HCT116 (cell line): ENCODE data around the gene TMEM219. TPM values are rescaled to one million over a fixed set of nuclear protein-coding genes. Genes with fewer than 3 reads are reported as not detected.
A peak's percentile ranks its signal among the peaks of the same experiment; 100 is the strongest.

Experiments
- ATAC-seq: fragments of 200-7000 bp; cut with Tn5 transposase; 2 replicates; pipeline ENCODE4 v1.9.1; 2020; ENCODE audit warnings: mild to moderate bottlenecking, moderate library complexity
- BruUV-seq: library from RNA; stranded (reverse); fragments of 400-500 nt; replicated peaks from 2 replicates; lab custom pipeline; 2021; lab: Mats Ljungman, UMichigan
- CTCF ChIA-PET: fragments of 300-600 bp; sonication (Branson Sonifier 250); formaldehyde crosslinking; loops from one replicate; lab custom pipeline; 2021; ENCODE audit warnings: antibody characterized with exemption; lab: Charles Lee
- POLR2A ChIA-PET: fragments of 300-600, 350-600 bp; sonication (Branson Sonifier 250); formaldehyde crosslinking; loops from one replicate; lab custom pipeline; 2021; ENCODE audit warnings: antibody characterized with exemption; lab: Charles Lee
- RAD21 ChIA-PET, 2 experiments: fragments of 300-600 bp; sonication (Branson Sonifier 250); formaldehyde crosslinking; loops; one replicate each; lab custom pipeline; 2023; ENCODE audit warnings: low total read pairs in 2 of 2; ENCODE audit not compliant: uncharacterized antibody in 2 of 2, unreplicated experiment in 2 of 2, low non-redundant PET in 1 of 2; lab: Charles Lee
- DNase-seq: peaks from one replicate; pipeline ENCODE4 v3.0.0-alpha.2; 2010; ENCODE audit warnings: low read depth, low spot score
- H2AFZ ChIP-seq: fragments of 200-600 bp; shearing (Covaris generic), sonication (generic); 2 replicates; pipeline ENCODE4 v1.6.1; 2017; ENCODE audit warnings: low read depth, mixed run types, mixed read lengths, antibody characterized with exemption, low read length; ENCODE audit not compliant: poor library complexity, severe bottlenecking
- H3K27ac ChIP-seq: 2 replicates; pipeline ENCODE4 v1.5.1; 2012; ENCODE audit warnings: low read depth, low read length
- H3K27me3 ChIP-seq: fragments of 200-600 bp; sonication (generic); 2 replicates; pipeline ENCODE4 v1.6.1; 2016; ENCODE audit warnings: mixed run types, low read length, mixed read lengths; ENCODE audit not compliant: insufficient read depth
- H3K36me3 ChIP-seq, 2 experiments: fragments of 200-500 bp in 1 of 2; fragments of 200-600 bp in 1 of 2; sonication (Bioruptor generic) in 1 of 2; sonication (generic) in 1 of 2; 2 replicates each; pipeline versions ENCODE4 v1.5.1 to v1.6.1; 2014 to 2016; ENCODE audit warnings: low read length in 2 of 2, inconsistent platforms in 1 of 2, mixed read lengths in 1 of 2, mixed run types in 1 of 2; ENCODE audit not compliant: insufficient read depth in 2 of 2, control insufficient read depth in 1 of 2
- H3K4me1 ChIP-seq, 2 experiments: fragments of 200-600 bp in 1 of 2; sonication (generic) in 1 of 2; 2 replicates each; pipeline versions ENCODE4 v1.5.1 to v1.6.1; 2012 to 2017; ENCODE audit warnings: low read length in 2 of 2, inconsistent platforms in 1 of 2, mild to moderate bottlenecking in 1 of 2, mixed read lengths in 1 of 2, mixed run types in 1 of 2, moderate library complexity in 1 of 2; ENCODE audit not compliant: insufficient read depth in 2 of 2, control insufficient read depth in 1 of 2
- H3K4me2 ChIP-seq: fragments of 200-600 bp; sonication (generic); 2 replicates; pipeline ENCODE4 v1.6.1; 2017; ENCODE audit warnings: mixed run types, low read length, mixed read lengths
- H3K4me3 ChIP-seq, 2 experiments: fragments of 200-600 bp in 1 of 2; sonication (generic) in 1 of 2; replicated peaks in 1 of 2; 2 replicates each; pipeline ENCODE4 v1.5.1; 2011 to 2016; ENCODE audit warnings: low read length in 2 of 2, control low read depth in 1 of 2, low read depth in 1 of 2, mild to moderate bottlenecking in 1 of 2, mixed read lengths in 1 of 2, mixed run types in 1 of 2
- H3K79me2 ChIP-seq: fragments of 200-600 bp; sonication (generic); 2 replicates; pipeline ENCODE4 v1.6.1; 2017; ENCODE audit warnings: mild to moderate bottlenecking, mixed run types, low read length, moderate library complexity, mixed read lengths; ENCODE audit not compliant: insufficient read depth
- H3K9ac ChIP-seq: fragments of 200-600 bp; sonication (generic); 2 replicates; pipeline ENCODE4 v1.6.1; 2016; ENCODE audit warnings: low read length, mixed read lengths
- H3K9me2 ChIP-seq: fragments of 200-600 bp; sonication (generic), shearing (Covaris generic); 2 replicates; pipeline ENCODE4 v1.6.1; 2017; ENCODE audit warnings: mixed run types, mild to moderate bottlenecking, moderate library complexity; ENCODE audit not compliant: insufficient read depth
- H3K9me3 ChIP-seq, 2 experiments: fragments of 200-500 bp in 1 of 2; fragments of 200-600 bp in 1 of 2; sonication (Bioruptor generic) in 1 of 2; sonication (generic) in 1 of 2; 2 replicates each; pipeline ENCODE4 v1.6.1; 2014 to 2017; ENCODE audit warnings: low read length in 2 of 2, mixed read lengths in 2 of 2, inconsistent platforms in 1 of 2, low read depth in 1 of 2, mild to moderate bottlenecking in 1 of 2, mixed run types in 1 of 2, moderate library complexity in 1 of 2; ENCODE audit not compliant: control insufficient read depth in 1 of 2, insufficient read depth in 1 of 2
- H4K20me1 ChIP-seq: fragments of 200-600 bp; sonication (generic), shearing (Covaris generic); 2 replicates; pipeline ENCODE4 v1.6.1; 2017; ENCODE audit warnings: mixed run types, mild to moderate bottlenecking, moderate library complexity; ENCODE audit not compliant: insufficient read depth
- CEBPB ChIP-seq: IDR thresholded peaks from 2 replicates; pipeline ENCODE4 v1.6.1; 2012; ENCODE audit warnings: low read depth
- EGR1 ChIP-seq: IDR thresholded peaks from 2 replicates; pipeline ENCODE4 v1.6.1; 2012; ENCODE audit warnings: low read depth
- ELF1 ChIP-seq: IDR thresholded peaks from 2 replicates; pipeline ENCODE4 v1.6.1; 2012; ENCODE audit warnings: low read depth, borderline replicate concordance
- EZH2 ChIP-seq: fragments of 200-600 bp; sonication (generic); IDR thresholded peaks from 2 replicates; pipeline ENCODE4 v1.6.1; 2017; ENCODE audit warnings: antibody characterized with exemption, mixed run types
- EZH2phosphoT487 ChIP-seq: fragments of 200-600 bp; IDR thresholded peaks from 2 replicates; pipeline ENCODE4 v1.6.1; 2018; ENCODE audit warnings: antibody characterized with exemption, borderline replicate concordance
- FOSL1 ChIP-seq: IDR thresholded peaks from 2 replicates; pipeline ENCODE4 v1.6.1; 2012; ENCODE audit warnings: low read depth
- JUND ChIP-seq: IDR thresholded peaks from 2 replicates; pipeline ENCODE4 v1.6.1; 2012
- POLR2A ChIP-seq: IDR thresholded peaks from 2 replicates; pipeline ENCODE4 v1.7.0; 2011; ENCODE audit warnings: borderline replicate concordance; ENCODE audit not compliant: insufficient read depth, insufficient read length; ENCODE audit errors: extremely low read depth
- POLR2AphosphoS5 ChIP-seq: IDR thresholded peaks from 2 replicates; pipeline ENCODE4 v1.6.1; 2011; ENCODE audit warnings: mild to moderate bottlenecking, low read depth, low read length, moderate library complexity
- REST ChIP-seq: IDR thresholded peaks from 2 replicates; pipeline ENCODE4 v1.6.1; 2012; ENCODE audit warnings: low read depth
- SIN3A ChIP-seq: IDR thresholded peaks from 2 replicates; pipeline ENCODE4 v1.6.1; 2012; ENCODE audit warnings: low read depth
- SP1 ChIP-seq: IDR thresholded peaks from 2 replicates; pipeline ENCODE4 v1.6.1; 2012; ENCODE audit warnings: low read depth
- intact Hi-C: fragments of 100-400 bp; cut with micrococcal nuclease; formaldehyde crosslinking; loops from 2 replicates; pipeline ENCODE4 v1.10.0; 2022
- total RNA-seq: library from RNA; stranded (reverse); gene quantifications from one replicate; pipeline ENCODE4 v1.2.1, GENCODE V29; 2021; ENCODE audit not compliant: unreplicated experiment
- TF ChIP-seq, protein P1 (sequence below), 3 experiments: fragments of 200-600 bp in 1 of 3; sonication (generic) in 1 of 3; IDR thresholded peaks in 2 of 3; conservative IDR thresholded peaks in 1 of 3; 2 replicates each; pipeline ENCODE4 v1.5.1; 2012 to 2017; ENCODE audit warnings: low read depth in 2 of 3, low read length in 2 of 3, antibody characterized with exemption in 1 of 3, borderline replicate concordance in 1 of 3, control low read depth in 1 of 3, mild to moderate bottlenecking in 1 of 3, mixed read lengths in 1 of 3, mixed run types in 1 of 3, moderate library complexity in 1 of 3; ENCODE audit not compliant: insufficient read depth in 1 of 3
- TF ChIP-seq, protein P2 (sequence below): IDR thresholded peaks from 2 replicates; pipeline ENCODE4 v1.6.1; 2012

TMEM219 gene
- total RNA-seq, 1 experiment from 2014 or later: 75.5 TPM

GRCh38 chr16:29992344-29992967 is 30.6 kb downstream of the TMEM219 start:
- Histone ChIP-seq H3K4me2 (no peak overlapping the region), H3K36me3 (peaks cover 21 to 31% of the 10 kb centered on the region in 2 experiments), H3K9me3 (no peaks in the 10 kb centered on the region), H3K9me2 (no peaks in the 10 kb centered on the region), H3K4me1 (peaks cover 9 to 27% of the 10 kb centered on the region in 2 experiments), H3K79me2 (peaks cover 11% of the 10 kb centered on the region), H3K27me3 (no peaks in the 10 kb centered on the region), H2AFZ (no peak overlapping the region), H4K20me1 (no peaks in the 10 kb centered on the region), H3K9ac (no peak overlapping the region), H3K27ac (peak overlapping the region; percentile 13; the same call in 1 of the 2 replicates), H3K4me3 (no peak overlapping the region)
- no peak for ATAC-seq
- ChIA-PET RAD21 (no interaction called here), CTCF (no interaction called here), POLR2A (no interaction called here)
- DNase-seq: no peak
- no peak for TF ChIP-seq EZH2
- no peak for TF ChIP-seq EGR1
- no peak for TF ChIP-seq POLR2A
- TF ChIP-seq FOSL1: no peak
- TF ChIP-seq SP1: no peak
- no peak for TF ChIP-seq CEBPB
- no peak for TF ChIP-seq EZH2phosphoT487
- TF ChIP-seq, protein P1, sequence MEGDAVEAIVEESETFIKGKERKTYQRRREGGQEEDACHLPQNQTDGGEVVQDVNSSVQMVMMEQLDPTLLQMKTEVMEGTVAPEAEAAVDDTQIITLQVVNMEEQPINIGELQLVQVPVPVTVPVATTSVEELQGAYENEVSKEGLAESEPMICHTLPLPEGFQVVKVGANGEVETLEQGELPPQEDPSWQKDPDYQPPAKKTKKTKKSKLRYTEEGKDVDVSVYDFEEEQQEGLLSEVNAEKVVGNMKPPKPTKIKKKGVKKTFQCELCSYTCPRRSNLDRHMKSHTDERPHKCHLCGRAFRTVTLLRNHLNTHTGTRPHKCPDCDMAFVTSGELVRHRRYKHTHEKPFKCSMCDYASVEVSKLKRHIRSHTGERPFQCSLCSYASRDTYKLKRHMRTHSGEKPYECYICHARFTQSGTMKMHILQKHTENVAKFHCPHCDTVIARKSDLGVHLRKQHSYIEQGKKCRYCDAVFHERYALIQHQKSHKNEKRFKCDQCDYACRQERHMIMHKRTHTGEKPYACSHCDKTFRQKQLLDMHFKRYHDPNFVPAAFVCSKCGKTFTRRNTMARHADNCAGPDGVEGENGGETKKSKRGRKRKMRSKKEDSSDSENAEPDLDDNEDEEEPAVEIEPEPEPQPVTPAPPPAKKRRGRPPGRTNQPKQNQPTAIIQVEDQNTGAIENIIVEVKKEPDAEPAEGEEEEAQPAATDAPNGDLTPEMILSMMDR (IDR thresholded peaks at IDR 0.05 in 2 of 3, conservative IDR thresholded peaks at IDR 0.05 in 1 of 3; ENCODE audit: borderline replicate concordance in 1 of 3, insufficient read depth in 1 of 3, low read depth in 2 of 3, low read length in 2 of 3): no peak
- TF ChIP-seq, protein P2, sequence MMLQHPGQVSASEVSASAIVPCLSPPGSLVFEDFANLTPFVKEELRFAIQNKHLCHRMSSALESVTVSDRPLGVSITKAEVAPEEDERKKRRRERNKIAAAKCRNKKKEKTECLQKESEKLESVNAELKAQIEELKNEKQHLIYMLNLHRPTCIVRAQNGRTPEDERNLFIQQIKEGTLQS: no peak
- TF ChIP-seq SIN3A: no peak
- no peak for TF ChIP-seq POLR2AphosphoS5
- TF ChIP-seq REST: no peak
- no peak for TF ChIP-seq ELF1
- TF ChIP-seq JUND: no peak
- intact Hi-C loops: no loop called here
- no TSS peak for BruUV-seq
